ENCODE results near the gene MRPL14. TPM values are rescaled to one million over a fixed set of nuclear protein-coding genes. Genes with fewer than 3 reads are reported as not detected.

Gene MRPL14
- total and polyA plus RNA-seq, 9 of the 15 experiments (the other 6 are each of a cell fraction or from before 2014, with no cell fraction given) = 126 to 424 (median 165) TPM

DNA sequence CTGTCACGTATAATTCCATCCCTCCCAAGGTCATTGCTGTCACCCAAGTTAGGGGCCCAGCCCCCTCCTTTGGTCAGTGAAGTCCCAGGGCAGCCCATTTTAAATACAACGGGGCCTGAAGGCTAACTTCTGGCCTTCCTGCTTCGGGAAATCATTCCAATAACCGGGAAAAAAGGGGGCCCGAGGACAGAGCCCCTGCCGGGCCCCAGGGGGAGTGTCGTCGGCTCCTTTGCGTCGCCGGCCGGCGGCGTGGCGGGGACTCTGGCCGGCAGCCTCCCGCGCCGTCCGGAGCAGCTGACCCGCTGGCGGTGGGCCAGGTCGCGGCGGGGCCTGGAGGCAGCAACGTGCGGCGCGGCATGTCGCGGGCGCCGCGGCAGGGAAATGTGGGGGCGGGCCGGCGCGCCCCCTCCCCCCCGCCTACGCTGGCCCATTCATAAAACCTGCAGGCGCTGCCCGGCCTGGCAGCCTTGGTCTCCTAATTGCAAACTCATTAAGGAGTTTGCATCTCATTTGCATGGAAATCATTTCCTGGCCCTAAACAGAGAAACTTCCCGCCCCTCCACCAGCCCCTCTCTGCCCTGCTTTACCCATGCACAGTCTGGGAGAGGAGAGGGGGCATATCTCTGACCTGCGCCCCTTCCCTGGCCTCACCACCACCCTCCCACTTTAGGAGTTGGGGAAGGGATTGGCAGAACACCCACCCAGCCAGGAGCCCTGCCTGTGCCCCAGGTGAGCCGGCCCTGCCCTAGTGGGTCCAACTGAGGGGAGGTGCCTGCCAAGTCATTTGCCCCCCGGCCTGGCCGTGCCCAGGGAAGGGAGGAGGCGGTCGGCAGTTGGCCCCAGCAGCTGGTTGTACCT is 50.7 kb downstream of the MRPL14 start (continued):
- TF ChIP-seq RB1 (IDR thresholded peaks at IDR 0.05; ENCODE audit: low read depth) (peak; percentile 98), SMAD4 (CRISPR knock-in tag; conservative IDR thresholded peaks at IDR 0.05) (peak; percentile 98), RBBP5 (IDR thresholded peaks at IDR 0.05; ENCODE audit: borderline replicate concordance, insufficient read depth, low read length, poor library complexity, severe bottlenecking) (peak; percentile 64), SMAD1 (IDR thresholded peaks at IDR 0.05; ENCODE audit: low read depth, low read length, partially characterized antibody) (peak; percentile 76), HDAC1 (IDR thresholded peaks at IDR 0.05) (0 out of 4 replicates have a peak, but pooled peaks of 1 of the 2 experiments have one; percentile 32), E2F3 (CRISPR knock-in tag; IDR thresholded peaks at IDR 0.05) (0 out of 2 replicates have a peak, but pooled peaks have one; percentile 38), CTBP1 (IDR thresholded peaks at IDR 0.05; ENCODE audit: borderline replicate concordance) (peak; percentile 89), ZNF707 (CRISPR knock-in tag; conservative IDR thresholded peaks at IDR 0.05) (no peak), CBX1 (IDR thresholded peaks at IDR 0.05; ENCODE audit: low read depth) (peak; percentile 80; the same call in 1 of the 2 replicates), SIX5 (IDR thresholded peaks at IDR 0.05; ENCODE audit: borderline replicate concordance in 1 of 2, insufficient read depth in 1 of 2, low read depth in 1 of 2, low read length in 2 of 2) (no peak)
- TF ChIP-seq, protein P1, sequence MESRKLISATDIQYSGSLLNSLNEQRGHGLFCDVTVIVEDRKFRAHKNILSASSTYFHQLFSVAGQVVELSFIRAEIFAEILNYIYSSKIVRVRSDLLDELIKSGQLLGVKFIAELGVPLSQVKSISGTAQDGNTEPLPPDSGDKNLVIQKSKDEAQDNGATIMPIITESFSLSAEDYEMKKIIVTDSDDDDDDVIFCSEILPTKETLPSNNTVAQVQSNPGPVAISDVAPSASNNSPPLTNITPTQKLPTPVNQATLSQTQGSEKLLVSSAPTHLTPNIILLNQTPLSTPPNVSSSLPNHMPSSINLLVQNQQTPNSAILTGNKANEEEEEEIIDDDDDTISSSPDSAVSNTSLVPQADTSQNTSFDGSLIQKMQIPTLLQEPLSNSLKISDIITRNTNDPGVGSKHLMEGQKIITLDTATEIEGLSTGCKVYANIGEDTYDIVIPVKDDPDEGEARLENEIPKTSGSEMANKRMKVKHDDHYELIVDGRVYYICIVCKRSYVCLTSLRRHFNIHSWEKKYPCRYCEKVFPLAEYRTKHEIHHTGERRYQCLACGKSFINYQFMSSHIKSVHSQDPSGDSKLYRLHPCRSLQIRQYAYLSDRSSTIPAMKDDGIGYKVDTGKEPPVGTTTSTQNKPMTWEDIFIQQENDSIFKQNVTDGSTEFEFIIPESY (CRISPR knock-in tag; IDR thresholded peaks at IDR 0.05) = 0 out of 2 replicates have a peak, but pooled peaks have one; percentile 37
- TF ChIP-seq, protein P2, sequence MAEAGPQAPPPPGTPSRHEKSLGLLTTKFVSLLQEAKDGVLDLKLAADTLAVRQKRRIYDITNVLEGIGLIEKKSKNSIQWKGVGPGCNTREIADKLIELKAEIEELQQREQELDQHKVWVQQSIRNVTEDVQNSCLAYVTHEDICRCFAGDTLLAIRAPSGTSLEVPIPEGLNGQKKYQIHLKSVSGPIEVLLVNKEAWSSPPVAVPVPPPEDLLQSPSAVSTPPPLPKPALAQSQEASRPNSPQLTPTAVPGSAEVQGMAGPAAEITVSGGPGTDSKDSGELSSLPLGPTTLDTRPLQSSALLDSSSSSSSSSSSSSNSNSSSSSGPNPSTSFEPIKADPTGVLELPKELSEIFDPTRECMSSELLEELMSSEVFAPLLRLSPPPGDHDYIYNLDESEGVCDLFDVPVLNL (CRISPR knock-in tag; IDR thresholded peaks at IDR 0.05; ENCODE audit: low read depth) = no peak
- TF ChIP-seq, protein P3, sequence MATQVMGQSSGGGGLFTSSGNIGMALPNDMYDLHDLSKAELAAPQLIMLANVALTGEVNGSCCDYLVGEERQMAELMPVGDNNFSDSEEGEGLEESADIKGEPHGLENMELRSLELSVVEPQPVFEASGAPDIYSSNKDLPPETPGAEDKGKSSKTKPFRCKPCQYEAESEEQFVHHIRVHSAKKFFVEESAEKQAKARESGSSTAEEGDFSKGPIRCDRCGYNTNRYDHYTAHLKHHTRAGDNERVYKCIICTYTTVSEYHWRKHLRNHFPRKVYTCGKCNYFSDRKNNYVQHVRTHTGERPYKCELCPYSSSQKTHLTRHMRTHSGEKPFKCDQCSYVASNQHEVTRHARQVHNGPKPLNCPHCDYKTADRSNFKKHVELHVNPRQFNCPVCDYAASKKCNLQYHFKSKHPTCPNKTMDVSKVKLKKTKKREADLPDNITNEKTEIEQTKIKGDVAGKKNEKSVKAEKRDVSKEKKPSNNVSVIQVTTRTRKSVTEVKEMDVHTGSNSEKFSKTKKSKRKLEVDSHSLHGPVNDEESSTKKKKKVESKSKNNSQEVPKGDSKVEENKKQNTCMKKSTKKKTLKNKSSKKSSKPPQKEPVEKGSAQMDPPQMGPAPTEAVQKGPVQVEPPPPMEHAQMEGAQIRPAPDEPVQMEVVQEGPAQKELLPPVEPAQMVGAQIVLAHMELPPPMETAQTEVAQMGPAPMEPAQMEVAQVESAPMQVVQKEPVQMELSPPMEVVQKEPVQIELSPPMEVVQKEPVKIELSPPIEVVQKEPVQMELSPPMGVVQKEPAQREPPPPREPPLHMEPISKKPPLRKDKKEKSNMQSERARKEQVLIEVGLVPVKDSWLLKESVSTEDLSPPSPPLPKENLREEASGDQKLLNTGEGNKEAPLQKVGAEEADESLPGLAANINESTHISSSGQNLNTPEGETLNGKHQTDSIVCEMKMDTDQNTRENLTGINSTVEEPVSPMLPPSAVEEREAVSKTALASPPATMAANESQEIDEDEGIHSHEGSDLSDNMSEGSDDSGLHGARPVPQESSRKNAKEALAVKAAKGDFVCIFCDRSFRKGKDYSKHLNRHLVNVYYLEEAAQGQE (IDR thresholded peaks at IDR 0.05; ENCODE audit: borderline replicate concordance) = peak; percentile 58; the same call in 1 of the 2 replicates
- TF ChIP-seq, protein P3 (CRISPR knock-in tag; IDR thresholded peaks at IDR 0.05; ENCODE audit: low read depth) = no peak; the same call in 1 of the 2 replicates

Data from K562 (cell line).